Posterior vena cava (tissue), 2 donors: ENCODE data around the gene SGCA. TPM values are rescaled to one million over a fixed set of nuclear protein-coding genes. Genes with fewer than 3 reads are reported as not detected.

ENCODE experiments used
- DNase-seq: peaks from one replicate; pipeline ENCODE4 v3.0.0-alpha.2; 2020; ENCODE audit warnings: low spot score
- intact Hi-C, 2 donors: fragments of 100-400 bp; cut with DNase I; formaldehyde crosslinking; loops; one replicate each; pipeline versions ENCODE4 v1.14.1 to v1.14.2; 2022 to 2023
- total RNA-seq, 2 donors: library from RNA; stranded (reverse); fragmentation: NEBNext Ultra II Directional; extraction: Animal tissue kit (Norgen Biotek cat#: 25700); gene quantifications; one replicate each; pipeline ENCODE4 v1.2.1, GENCODE V29; 2021
- donor health status: DM: yes; HTN: yes; CAD: no.
- donor health status: DM: yes; HTN: yes; CAD: no.

SGCA gene
- total RNA-seq, 2 donors from 2014 or later, result 87.9 to 99.0 TPM

DNA sequence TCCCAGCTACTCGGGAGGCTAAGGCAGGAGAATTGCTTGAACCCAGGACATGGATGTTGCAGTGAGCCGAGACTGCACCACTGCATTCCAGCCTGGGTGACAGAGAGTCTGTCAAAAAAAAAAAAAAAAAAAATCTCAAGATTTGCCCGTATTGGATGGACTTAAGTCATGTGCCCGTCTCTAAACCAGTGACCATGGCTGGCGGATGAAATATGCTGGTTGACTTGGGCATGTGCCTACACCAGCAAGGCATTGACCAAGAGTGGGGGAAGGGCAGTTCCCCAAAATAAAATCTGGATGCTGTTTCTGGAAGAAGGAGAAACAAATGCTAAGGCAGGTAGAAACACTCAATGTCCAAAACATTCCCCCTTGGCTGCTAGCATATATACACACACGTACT, 57.1 kb downstream of the SGCA start:
- intact Hi-C loops, result loop anchor here in 1 of 2 donors (1.0 to 5.0 kb wide), 2 partner anchors 34 to 36 kb away; no protein-coding TSS in a partner anchor
- no peak for DNase-seq

Other genes starting within 250 kb of the SGCA start
- under 1 TPM in 1 of 2 donors, not detected in 1; 0.19 TPM for gene DLX4, start 196.8 kb upstream of the SGCA start, total RNA-seq
- gene DLX3, start 170.8 kb upstream of the SGCA start, total RNA-seq, result under 1 TPM in 1 of 2 donors, not detected in 1; 0.23 TPM
- 10 to 100 TPM; 56.3 to 80.3 TPM for gene ITGA3, start 109.9 kb upstream of the SGCA start, total RNA-seq
- 10 to 100 TPM; 26.0 to 27.7 TPM for gene PDK2, start 70.7 kb upstream of the SGCA start, total RNA-seq
- gene SAMD14, start 35.8 kb upstream of the SGCA start, total RNA-seq, result 1 to 10 TPM; 6.6 to 6.7 TPM
- gene PPP1R9B, start 15.3 kb upstream of the SGCA start, total RNA-seq, result 10 to 100 TPM; 51.4 to 53.7 TPM
- gene COL1A1, start 35.6 kb downstream of the SGCA start, total RNA-seq, result 1,000 to 10,000 TPM in 1 of 2 donors, 100 to 1,000 TPM in 1; 456 to 1,821 TPM
- under 1 TPM; 0.33 to 0.60 TPM for gene TMEM92, start 108.5 kb downstream of the SGCA start, total RNA-seq
- 10 to 100 TPM; 18.1 to 21.9 TPM for gene XYLT2, start 180.1 kb downstream of the SGCA start, total RNA-seq
- 10 to 100 TPM; 38.2 to 40.1 TPM for gene MRPL27, start 207.2 kb downstream of the SGCA start, total RNA-seq
- gene EME1, start 207.2 kb downstream of the SGCA start, total RNA-seq, result 1 to 10 TPM in 1 of 2 donors, under 1 TPM in 1; 0.62 to 1.4 TPM
- 10 to 100 TPM; 66.1 to 93.6 TPM for gene LRRC59, start 231.5 kb downstream of the SGCA start, total RNA-seq